H1 (cell line): ENCODE measurements around the gene USP10. TPM values are rescaled to one million over a fixed set of nuclear protein-coding genes. Genes with fewer than 3 reads are reported as not detected.

Experiments
- CTCF ChIA-PET: fragments of 300-600 bp; sonication (Branson Sonifier 250); formaldehyde crosslinking; loops from one replicate; lab custom pipeline; 2021; ENCODE audit not compliant: partially characterized antibody; lab: Charles Lee
- POLR2A ChIA-PET: fragments of 300-600 bp; sonication (Branson Sonifier 250); formaldehyde crosslinking; loops from one replicate; lab custom pipeline; 2021; ENCODE audit warnings: inconsistent platforms; ENCODE audit not compliant: partially characterized antibody; lab: Charles Lee
- DNase-seq, 2 experiments: peaks; one replicate each; pipeline versions ENCODE4 v3.0.0 to v3.0.0-alpha.2; 2010 to 2022; ENCODE audit warnings: low spot score in 2 of 2, low read depth in 1 of 2, mixed read lengths in 1 of 2
- FAIRE-seq: peaks from 2 replicates; lab custom pipeline; 2011; peaks lifted over from hg19 to GRCh38; lab: Jason Lieb, UNC
- H2AFZ ChIP-seq: 2 replicates; pipeline ENCODE4 v1.8.1; 2012; ENCODE audit warnings: low read length, inconsistent platforms
- H2AK5ac ChIP-seq: 2 replicates; pipeline ENCODE4 v1.6.1; 2013; ENCODE audit warnings: low read depth, low read length
- H2BK120ac ChIP-seq: replicated peaks from 2 replicates; pipeline ENCODE3; 2013; ENCODE audit warnings: low read depth, low read length, inconsistent platforms
- H2BK12ac ChIP-seq: 2 replicates; pipeline ENCODE4 v1.6.1; 2013; ENCODE audit warnings: low read depth, low read length
- H2BK15ac ChIP-seq: 2 replicates; pipeline ENCODE4 v1.6.1; 2013; ENCODE audit warnings: low read length
- H2BK20ac ChIP-seq: 2 replicates; pipeline ENCODE4 v1.6.1; 2013; ENCODE audit warnings: low read length
- H2BK5ac ChIP-seq: 2 replicates; pipeline ENCODE4 v1.6.1; 2013; ENCODE audit warnings: low read depth, low read length
- H3K14ac ChIP-seq: 2 replicates; pipeline ENCODE4 v1.6.1; 2013; ENCODE audit warnings: inconsistent platforms; ENCODE audit not compliant: insufficient read length
- H3K18ac ChIP-seq: 2 replicates; pipeline ENCODE4 v1.6.1; 2013; ENCODE audit warnings: low read length; ENCODE audit errors: extremely low read depth
- H3K23ac ChIP-seq: 2 replicates; pipeline ENCODE4 v1.6.1; 2013; ENCODE audit warnings: inconsistent platforms; ENCODE audit not compliant: insufficient read length
- H3K23me2 ChIP-seq: 2 replicates; pipeline ENCODE4 v1.6.1; 2013; ENCODE audit warnings: low read depth, low read length
- H3K27ac ChIP-seq: 2 replicates; pipeline ENCODE4 v1.6.1; 2011; ENCODE audit warnings: low read depth, low read length, inconsistent platforms
- H3K27me3 ChIP-seq, 4 experiments: replicated peaks in 1 of 4; 1 replicate in 1 of 4; 2 replicates in 3 of 4; pipeline versions ENCODE4 v1.6.1 to v1.8.1; 2011 to 2013; ENCODE audit warnings: low read length in 3 of 4, mild to moderate bottlenecking in 3 of 4, inconsistent platforms in 2 of 4, mixed read lengths in 2 of 4, moderate library complexity in 1 of 4; ENCODE audit not compliant: control insufficient read depth in 3 of 4, insufficient read depth in 3 of 4; ENCODE audit errors: extremely low read depth in 1 of 4
- H3K36me3 ChIP-seq, 4 experiments: 2 replicates each; pipeline versions ENCODE4 v1.6.1 to v1.8.1; 2011 to 2013; ENCODE audit warnings: mild to moderate bottlenecking in 4 of 4, low read length in 3 of 4, moderate library complexity in 2 of 4, control low read depth in 1 of 4, inconsistent platforms in 1 of 4; ENCODE audit not compliant: insufficient read depth in 4 of 4, control insufficient read depth in 2 of 4
- H3K4ac ChIP-seq: replicated peaks from 2 replicates; pipeline ENCODE3; 2013; ENCODE audit warnings: low read length, low read depth, mixed read lengths, inconsistent platforms; ENCODE audit not compliant: insufficient read length
- H3K4me1 ChIP-seq, 4 experiments: replicated peaks in 1 of 4; 1 replicate in 1 of 4; 2 replicates in 3 of 4; pipeline versions ENCODE4 v1.6.1 to v1.8.1; 2011 to 2013; ENCODE audit warnings: low read length in 3 of 4, inconsistent platforms in 2 of 4, mixed read lengths in 1 of 4; ENCODE audit not compliant: insufficient read depth in 4 of 4, control insufficient read depth in 3 of 4
- H3K4me2 ChIP-seq, 2 experiments: 2 replicates each; pipeline versions ENCODE4 v1.6.1 to v1.8.1; 2011 to 2013; ENCODE audit warnings: low read depth in 2 of 2, low read length in 2 of 2, control low read depth in 1 of 2, inconsistent platforms in 1 of 2, mild to moderate bottlenecking in 1 of 2; ENCODE audit not compliant: insufficient read depth in 1 of 2
- H3K4me3 ChIP-seq, 4 experiments: fragments of 200-600, 300-600 bp in 1 of 4; sonication (generic), shearing (Covaris generic), sonication (Bioruptor Twin) in 1 of 4; 2 replicates each; pipeline versions ENCODE4 v1.5.1 to v1.8.1; 2011 to 2016; ENCODE audit warnings: low read length in 4 of 4, low read depth in 3 of 4, control low read depth in 2 of 4, inconsistent platforms in 2 of 4, mild to moderate bottlenecking in 2 of 4, mixed read lengths in 1 of 4, moderate library complexity in 1 of 4; ENCODE audit not compliant: insufficient read depth in 2 of 4; ENCODE audit errors: extremely low read depth in 1 of 4
- H3K56ac ChIP-seq: replicated peaks from 2 replicates; pipeline ENCODE3; 2013; ENCODE audit warnings: low read depth, mild to moderate bottlenecking, mixed read lengths, low read length, inconsistent platforms; ENCODE audit not compliant: insufficient read length
- H3K79me1 ChIP-seq: 2 replicates; pipeline ENCODE4 v1.6.1; 2013; ENCODE audit warnings: low read depth, low read length, control low read depth
- H3K79me2 ChIP-seq, 2 experiments: 2 replicates each; pipeline versions ENCODE4 v1.6.1 to v1.8.1; 2012 to 2013; ENCODE audit warnings: low read length in 2 of 2, mild to moderate bottlenecking in 2 of 2, inconsistent platforms in 1 of 2; ENCODE audit not compliant: insufficient read depth in 2 of 2, control insufficient read depth in 1 of 2
- H3K9ac ChIP-seq, 4 experiments: replicated peaks in 1 of 4; 1 replicate in 1 of 4; 2 replicates in 3 of 4; pipeline versions ENCODE4 v1.6.1 to v1.8.1; 2011 to 2013; ENCODE audit warnings: low read depth in 3 of 4, low read length in 3 of 4, control low read depth in 2 of 4, mild to moderate bottlenecking in 2 of 4, moderate library complexity in 2 of 4, inconsistent platforms in 1 of 4; ENCODE audit errors: extremely low read depth in 1 of 4
- H3K9me3 ChIP-seq, 2 experiments: 2 replicates each; pipeline versions ENCODE4 v1.6.1 to v1.8.1; 2012 to 2013; ENCODE audit warnings: mild to moderate bottlenecking in 2 of 2, moderate library complexity in 2 of 2, control low read depth in 1 of 2, inconsistent platforms in 1 of 2, low read depth in 1 of 2, low read length in 1 of 2, mixed read lengths in 1 of 2; ENCODE audit not compliant: insufficient read depth in 2 of 2
- H4K20me1 ChIP-seq, 2 experiments: replicated peaks in 1 of 2; 2 replicates each; pipeline versions ENCODE3 to v1.8.1; 2011 to 2013; ENCODE audit warnings: inconsistent platforms in 2 of 2, low read length in 2 of 2, mild to moderate bottlenecking in 1 of 2; ENCODE audit not compliant: insufficient read depth in 2 of 2, control insufficient read depth in 1 of 2
- H4K5ac ChIP-seq: 2 replicates; pipeline ENCODE4 v1.6.1; 2013; ENCODE audit warnings: low read length, low read depth, mixed read lengths, inconsistent platforms; ENCODE audit not compliant: insufficient read length
- H4K8ac ChIP-seq: 2 replicates; pipeline ENCODE4 v1.8.0; 2013; ENCODE audit warnings: mild to moderate bottlenecking, moderate library complexity, low read length, inconsistent platforms; ENCODE audit not compliant: insufficient read depth; ENCODE audit errors: extremely low read depth
- H4K91ac ChIP-seq: replicated peaks from 2 replicates; pipeline ENCODE3; 2013; ENCODE audit warnings: low read length, mixed read lengths, inconsistent platforms; ENCODE audit not compliant: insufficient read length
- BCL11A ChIP-seq, 2 experiments: IDR thresholded peaks; one replicate each; pipeline ENCODE4 v1.6.1; 2011; ENCODE audit warnings: low read depth in 2 of 2, low read length in 2 of 2, mild to moderate bottlenecking in 2 of 2
- BRCA1 ChIP-seq: IDR thresholded peaks from 2 replicates; pipeline ENCODE4 v1.6.1; 2012; ENCODE audit warnings: low read depth, low read length, improper control_type of control experiment
- EGR1 ChIP-seq: IDR thresholded peaks from 2 replicates; pipeline ENCODE4 v1.6.1; 2011; ENCODE audit warnings: low read depth, low read length, borderline replicate concordance
- EP300 ChIP-seq, 2 experiments: IDR thresholded peaks; 1 replicate in 1 of 2; 2 replicates in 1 of 2; pipeline ENCODE4 v1.6.1; 2011 to 2012; ENCODE audit warnings: low read depth in 2 of 2, low read length in 2 of 2, mild to moderate bottlenecking in 2 of 2, borderline replicate concordance in 1 of 2, inconsistent platforms in 1 of 2, moderate library complexity in 1 of 2
- GABPA ChIP-seq: IDR thresholded peaks from 2 replicates; pipeline ENCODE4 v1.6.1; 2011; ENCODE audit warnings: mild to moderate bottlenecking, low read length, moderate library complexity, borderline replicate concordance; ENCODE audit not compliant: insufficient read depth
- JUND ChIP-seq: IDR thresholded peaks from 2 replicates; pipeline ENCODE4 v1.6.1; 2011; ENCODE audit warnings: mild to moderate bottlenecking, improper control_type of control experiment, low read length
- MAX ChIP-seq: IDR thresholded peaks from 2 replicates; pipeline ENCODE4 v1.6.1; 2012; ENCODE audit warnings: inconsistent platforms
- POLR2A ChIP-seq, 2 experiments: IDR thresholded peaks; 1 replicate in 1 of 2; 2 replicates in 1 of 2; pipeline ENCODE4 v1.6.1; 2011; ENCODE audit warnings: low read depth in 2 of 2, low read length in 2 of 2, mild to moderate bottlenecking in 2 of 2; ENCODE audit errors: control extremely low read depth in 1 of 2
- RXRA ChIP-seq: IDR thresholded peaks from 2 replicates; pipeline ENCODE4 v1.6.1; 2011; ENCODE audit warnings: low read depth, mild to moderate bottlenecking, low read length, moderate library complexity; ENCODE audit not compliant: insufficient read depth
- SIRT6 ChIP-seq: IDR thresholded peaks from one replicate; pipeline ENCODE4 v1.7.1; 2012; ENCODE audit warnings: low read length, inconsistent platforms
- TCF12 ChIP-seq: IDR thresholded peaks from 2 replicates; pipeline ENCODE4 v1.6.1; 2011; ENCODE audit warnings: low read depth, mild to moderate bottlenecking, low read length
- TEAD4 ChIP-seq: IDR thresholded peaks from 2 replicates; pipeline ENCODE4 v1.6.1; 2012; ENCODE audit warnings: low read depth, low read length, inconsistent platforms, mixed read lengths
- USF2 ChIP-seq: IDR thresholded peaks from 2 replicates; pipeline ENCODE4 v1.6.1; 2011; ENCODE audit warnings: low read length, improper control_type of control experiment
- WGBS, 2 experiments: shearing (Covaris generic) in 1 of 2; methylation state at CpG; one replicate each; pipeline versions ENCODE4 v1.1.6 to v1.1.7; 2013 to 2015; ENCODE audit warnings: low lambda C conversion rate in 2 of 2, mixed read lengths in 2 of 2, inconsistent platforms in 1 of 2, low coverage in 1 of 2, missing lambda C conversion rate in 1 of 2; ENCODE audit not compliant: insufficient replicate concordance in 2 of 2, insufficient coverage in 1 of 2, insufficient read length in 1 of 2; ENCODE audit errors: extremely low coverage in 1 of 2, missing lambda C conversion rate in 1 of 2; 5-methylcytosine and 5-hydroxymethylcytosine counted together
- polyA plus RNA-seq, 7 experiments: library from polyadenylated mRNA; depleted of rRNA in 3 of 7; stranded (reverse) in 5 of 7; unstranded in 2 of 7; fragments of >200 nt in 5 of 7; fragments of 200-250 nt in 2 of 7; gene quantifications; 1 replicate in 5 of 7; 2 replicates in 1 of 7; 4 replicates in 1 of 7; pipeline versions ENCODE4 v1.2.1 to v1.2.3, GENCODE V29; 2011 to 2013; ENCODE audit warnings: missing spikeins in 2 of 7, mixed read lengths in 2 of 7
- total RNA-seq: library from RNA; stranded (reverse); fragmentation: NEBNext Ultra II Directional; extraction: Animal tissue kit (Norgen Biotek cat#: 25700); gene quantifications from 2 replicates; pipeline ENCODE4 v1.2.1, GENCODE V29; 2021

The USP10 gene
- total and polyA plus RNA-seq, 2 of the 8 experiments (the other 6 are each of a cell fraction or from before 2014, with no cell fraction given): 171 to 195 TPM

- Histone ChIP-seq H3K23me2 (no peaks in the 10 kb centered on the region), H4K91ac (no peak overlapping the region), H3K79me1 (no peaks in the 10 kb centered on the region), H3K56ac (no peak overlapping the region), H2BK12ac (no peak overlapping the region), H3K23ac (no peak overlapping the region), H2BK120ac (no peak overlapping the region), H3K9ac (no peak overlapping the region), H2BK15ac (no peak overlapping the region), H3K4ac (no peak overlapping the region), H4K20me1 (peaks cover 0 to 2% of the 10 kb centered on the region in 2 experiments), H4K8ac (no peak overlapping the region), H3K4me1 (no peaks in the 10 kb centered on the region)
- DNase-seq: no peak
- WGBS, 2 experiments: 92% methylated on average over 6 of the region's 7 CpGs; no CpG with 5 or more reads in 1 of the 2 experiments
- CTCF ChIA-PET: interaction anchor here (0.5 to 1.1 kb wide), 3 partner anchors 14 to 62 kb away, joined by 3 read pairs; no protein-coding TSS in a partner anchor
- TF ChIP-seq MAX (no peak), TCF12 (no peak), SIRT6 (no peak), EGR1 (no peak), RXRA (no peak), POLR2A (IDR thresholded peaks at IDR 0.05; ENCODE audit: control extremely low read depth in 1 of 2, low read depth in 2 of 2, low read length in 2 of 2) (no peak), BRCA1 (no peak), EP300 (IDR thresholded peaks at IDR 0.05; ENCODE audit: borderline replicate concordance in 1 of 2, low read depth in 2 of 2, low read length in 2 of 2) (no peak), JUND (no peak), TEAD4 (no peak), USF2 (no peak), GABPA (no peak), BCL11A (IDR thresholded peaks at IDR 0.05; ENCODE audit: low read depth in 2 of 2, low read length in 2 of 2) (no peak)
- TF ChIP-seq, all 59 proteins: peak for 0
- no peak overlapping the region for H2AK5ac ChIP-seq
- H3K18ac ChIP-seq: no peak overlapping the region
- H3K9me3 ChIP-seq: no peaks in the 10 kb centered on the region; a peak in 1 of 4 replicates
- no peak overlapping the region for H3K14ac ChIP-seq
- no peak overlapping the region for H2BK20ac ChIP-seq
- no peak overlapping the region for H2BK5ac ChIP-seq
- no peak overlapping the region for H4K5ac ChIP-seq
- H3K27ac ChIP-seq: no peak overlapping the region
- no peak overlapping the region for H3K4me3 ChIP-seq
- POLR2A ChIA-PET: interaction anchor here (0.7 kb wide), 1 partner anchor 11 kb away, joined by 3 read pairs; no protein-coding TSS in a partner anchor
- H3K27me3 ChIP-seq: peaks cover 0 to 4% (median 0%) of the 10 kb centered on the region in 4 experiments; a peak in 2 of 7 replicates
- no peaks in the 10 kb centered on the region for H3K79me2 ChIP-seq
- no peak overlapping the region for H2AFZ ChIP-seq
- no peak overlapping the region for H3K4me2 ChIP-seq
- FAIRE-seq: no peak
- no peaks in the 10 kb centered on the region for H3K36me3 ChIP-seq
Observed at GRCh38 chr16:84807776-84808175, 108.0 kb downstream of the USP10 start.
